ENCODE measurements around the gene AGBL4.

GRCh38 chr1:49190138-49190537 lies 833.6 kb downstream of the AGBL4 start:
- no peak for TF ChIP-seq EZH2 (IDR thresholded peaks at IDR 0.05; ENCODE audit: insufficient read depth, poor library complexity, severe bottlenecking)
- TF ChIP-seq EZH2phosphoT487 (IDR thresholded peaks at IDR 0.05; ENCODE audit: insufficient read depth, low read depth): no peak

Measured in GM23248 (cell line).